Right renal pelvis (tissue), 4 donors: ENCODE results near the gene ARHGEF10L. TPM values are rescaled to one million over a fixed set of nuclear protein-coding genes. Genes with fewer than 3 reads are reported as not detected.
A peak's percentile ranks its signal among the peaks of the same experiment; 100 is the strongest.
"Not testable (repeated sequence)": the region's sequence is repeated elsewhere in the genome, so short reads cannot be mapped to it uniquely, and the experiment has no call there.

ENCODE experiments used
- DNase-seq, 4 donors: peaks; one replicate each; pipeline ENCODE4 v3.0.0-alpha.2; 2013; ENCODE audit warnings: low read depth in 4 of 4, low spot score in 3 of 4, missing footprints in 1 of 4
- polyA plus RNA-seq, 4 donors: library from polyadenylated mRNA; unstranded; fragments of 120-200 nt; gene quantifications; one replicate each; pipeline ENCODE4 v1.2.1, GENCODE V29; 2013; ENCODE audit not compliant: insufficient read length in 4 of 4

The ARHGEF10L gene
- 10 to 100 TPM; 40.6 to 51.3 (median 44.6) TPM for polyA plus RNA-seq

- no peak for DNase-seq
Measured at GRCh38 chr1:17539477-17540254, at the start of gene ARHGEF10L. Gene ARHGEF10L, plus strand, starts transcription at chr1:17539698. Its CDS starts 40,898 bp downstream, at chr1:17580596.

- not testable (repeated sequence) for DNase-seq
Measured at GRCh38 chr1:17489768-17490417, 49.6 kb upstream of the ARHGEF10L start.

GRCh38 chr1:17490667-17491066 lies 48.8 kb upstream of the ARHGEF10L start:
- not testable (repeated sequence) for DNase-seq

GRCh38 chr1:17494114-17494729 lies 45.3 kb upstream of the ARHGEF10L start:
- DNase-seq, result no peak

- no peak for DNase-seq
Measured at GRCh38 chr1:17496419-17496818, 43.1 kb upstream of the ARHGEF10L start.

GRCh38 chr1:17498214-17498613 lies 41.3 kb upstream of the ARHGEF10L start:
- DNase-seq, result no peak

GRCh38 chr1:17502326-17502778 lies 37.1 kb upstream of the ARHGEF10L start:
- peak in 2 of 4 donors; percentile 49 to 67 for DNase-seq

GRCh38 chr1:17503146-17503545 lies 36.4 kb upstream of the ARHGEF10L start:
- DNase-seq, result no peak

- not testable (repeated sequence) for DNase-seq
Measured at GRCh38 chr1:17507200-17507599, 32.3 kb upstream of the ARHGEF10L start.

GRCh38 chr1:17507915-17508314 lies 31.6 kb upstream of the ARHGEF10L start:
- no peak for DNase-seq

GRCh38 chr1:17509363-17509762 lies 30.1 kb upstream of the ARHGEF10L start:
- DNase-seq, result no peak

- DNase-seq, result no peak
Measured at GRCh38 chr1:17510138-17510537, 29.4 kb upstream of the ARHGEF10L start.

- no peak for DNase-seq
Measured at GRCh38 chr1:17511188-17511587, 28.3 kb upstream of the ARHGEF10L start.

GRCh38 chr1:17513131-17513530 lies 26.4 kb upstream of the ARHGEF10L start:
- DNase-seq, result no peak

GRCh38 chr1:17514776-17515175 lies 24.7 kb upstream of the ARHGEF10L start:
- DNase-seq, result no peak

- DNase-seq, result no peak
Measured at GRCh38 chr1:17515902-17516301, 23.6 kb upstream of the ARHGEF10L start.

- no peak for DNase-seq
Measured at GRCh38 chr1:17516303-17517214, 22.9 kb upstream of the ARHGEF10L start.

GRCh38 chr1:17520041-17520440 lies 19.5 kb upstream of the ARHGEF10L start:
- DNase-seq, result no peak

- DNase-seq, result no peak
Measured at GRCh38 chr1:17520473-17521319, 18.8 kb upstream of the ARHGEF10L start.
